ENCODE data around the gene TBK1.

GRCh38 chr12:64494998-64495729 lies 43.2 kb downstream of the TBK1 start:
- TF ChIP-seq EP300 (IDR thresholded peaks at IDR 0.05): no peak
- no peak for TF ChIP-seq CTCF (IDR thresholded peaks at IDR 0.05)
- no peak for TF ChIP-seq POLR2A (IDR thresholded peaks at IDR 0.05)
- TF ChIP-seq POLR2AphosphoS5 (IDR thresholded peaks at IDR 0.05): no peak
